NCI-H510A treated with DMSO at 0.1 percent for 48 hours (cell line): ENCODE results near the gene CPNE7.

Experiments used
- DNase-seq: peaks from one replicate; lab custom pipeline; 2025; lab: John Stamatoyannopoulos, UW

The CPNE7 gene

GRCh38 chr16:89602952-89603590, 27.5 kb downstream of the CPNE7 start:
- DNase-seq: no peak

DNA sequence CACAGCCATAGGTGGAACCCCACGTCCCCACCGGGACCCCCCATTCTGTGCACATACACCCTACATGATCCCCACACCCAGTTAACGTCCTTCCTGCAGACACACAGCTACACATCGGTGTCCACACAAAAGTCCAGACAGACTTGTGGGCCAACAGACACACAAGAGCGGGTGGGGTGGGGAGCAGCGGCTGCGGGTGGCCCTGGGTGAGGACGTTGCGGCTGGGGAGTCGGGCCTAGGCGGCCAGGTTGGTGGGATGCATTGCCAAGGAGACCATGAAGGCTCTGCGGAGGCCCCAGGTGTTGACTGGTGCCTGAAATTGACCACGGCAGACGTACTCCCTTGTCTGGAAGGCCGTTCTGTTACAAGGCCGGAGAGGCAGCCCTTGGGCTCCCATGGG, 29.2 kb downstream of the CPNE7 start:
- no peak for DNase-seq

GRCh38 chr16:89605186-89605970, 29.8 kb downstream of the CPNE7 start:
- no peak for DNase-seq

DNA sequence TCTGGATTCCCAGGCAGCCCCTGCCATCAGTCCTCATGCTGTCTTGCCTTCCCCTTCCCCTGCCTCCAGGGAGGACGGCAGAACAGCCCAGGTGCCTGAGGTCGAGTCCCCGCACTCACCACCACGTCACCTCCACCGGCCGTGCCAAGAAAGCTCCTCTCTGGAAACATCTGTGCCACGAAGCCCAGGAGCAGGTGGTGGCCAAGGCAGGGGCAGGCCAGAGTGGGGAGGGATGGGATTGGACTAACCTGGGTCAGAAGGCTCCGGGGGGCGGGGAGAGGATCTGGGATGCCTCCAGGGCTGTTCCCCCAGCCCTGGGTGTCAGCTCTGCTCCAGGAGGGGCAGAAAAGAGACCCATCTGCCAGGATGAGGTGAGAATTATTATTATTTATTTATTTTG, 30.4 kb downstream of the CPNE7 start:
- DNase-seq: no peak

DNA sequence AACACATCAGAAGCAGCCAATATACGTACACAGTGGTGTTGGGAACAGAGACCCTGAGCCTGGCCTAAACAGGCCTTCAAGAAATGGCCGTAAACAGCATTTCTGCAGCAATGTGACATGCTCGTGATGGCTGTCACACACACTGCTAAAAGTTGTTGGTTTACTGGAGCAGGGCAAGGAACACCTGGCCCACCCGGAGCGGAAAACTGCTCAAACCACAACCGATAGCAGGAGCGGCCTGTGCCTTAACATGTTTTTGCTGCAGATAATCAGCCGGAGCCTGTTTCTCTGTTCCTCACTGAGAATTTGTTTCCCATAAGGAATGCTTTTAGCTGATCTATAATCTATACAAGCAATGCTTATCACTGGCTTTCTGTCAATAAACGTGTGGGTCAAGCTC, 31.9 kb downstream of the CPNE7 start:
- no peak for DNase-seq

DNA sequence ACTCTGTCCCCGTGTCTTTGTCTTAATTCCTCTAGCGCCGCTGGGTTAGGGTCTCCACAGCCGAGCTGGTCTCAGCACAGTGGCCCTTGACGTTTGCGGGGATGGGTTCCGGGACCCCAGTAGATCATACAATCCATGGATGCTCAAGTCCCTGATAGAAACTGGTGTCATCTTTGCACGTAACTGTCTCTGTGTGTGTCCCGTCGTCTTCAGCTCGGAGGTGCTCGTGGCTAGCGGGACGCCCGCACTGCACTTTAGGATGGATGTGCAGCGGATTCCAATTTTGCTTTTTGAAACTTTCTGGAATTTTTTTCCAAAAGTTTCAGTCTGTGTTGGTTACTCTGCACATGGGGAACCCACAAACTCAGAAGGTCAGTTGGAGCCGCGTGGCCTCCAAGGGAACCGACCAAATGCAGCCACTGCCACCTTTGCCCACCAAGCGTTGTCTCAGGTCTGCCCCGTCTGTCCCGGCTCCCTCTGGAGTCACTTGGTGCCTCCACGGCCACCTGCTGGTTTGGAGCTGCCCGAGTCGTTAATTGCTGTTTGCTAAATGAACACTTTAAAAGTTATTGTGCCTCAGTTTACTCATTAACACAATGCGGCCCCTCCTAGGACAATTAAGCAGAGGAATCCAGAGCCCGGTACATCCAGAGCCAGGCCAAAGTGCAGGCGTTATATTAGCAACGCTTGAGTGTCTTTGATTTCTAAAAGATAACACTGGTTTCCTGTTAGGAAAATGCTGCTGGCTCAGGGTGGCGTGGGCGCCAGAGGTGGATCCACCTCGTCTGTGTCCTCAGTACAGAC, 32.6 kb downstream of the CPNE7 start:
- DNase-seq: no peak

DNA sequence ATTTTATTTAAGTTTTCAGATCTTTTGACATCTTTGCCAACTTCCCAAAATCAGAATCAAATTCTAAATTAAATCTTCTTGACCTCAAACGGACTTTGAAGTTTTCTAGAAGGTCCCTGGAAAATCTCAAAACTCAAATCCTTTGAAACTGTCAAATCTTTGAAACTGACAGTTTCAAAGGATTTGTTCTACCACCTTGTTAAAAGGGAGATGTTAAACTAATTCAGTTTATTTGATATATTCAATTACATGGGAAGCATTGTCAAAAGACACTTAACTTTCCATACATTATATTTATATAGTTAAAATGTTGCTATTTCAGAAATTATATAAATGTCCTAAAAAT, 34.5 kb downstream of the CPNE7 start:
- DNase-seq: no peak

DNA sequence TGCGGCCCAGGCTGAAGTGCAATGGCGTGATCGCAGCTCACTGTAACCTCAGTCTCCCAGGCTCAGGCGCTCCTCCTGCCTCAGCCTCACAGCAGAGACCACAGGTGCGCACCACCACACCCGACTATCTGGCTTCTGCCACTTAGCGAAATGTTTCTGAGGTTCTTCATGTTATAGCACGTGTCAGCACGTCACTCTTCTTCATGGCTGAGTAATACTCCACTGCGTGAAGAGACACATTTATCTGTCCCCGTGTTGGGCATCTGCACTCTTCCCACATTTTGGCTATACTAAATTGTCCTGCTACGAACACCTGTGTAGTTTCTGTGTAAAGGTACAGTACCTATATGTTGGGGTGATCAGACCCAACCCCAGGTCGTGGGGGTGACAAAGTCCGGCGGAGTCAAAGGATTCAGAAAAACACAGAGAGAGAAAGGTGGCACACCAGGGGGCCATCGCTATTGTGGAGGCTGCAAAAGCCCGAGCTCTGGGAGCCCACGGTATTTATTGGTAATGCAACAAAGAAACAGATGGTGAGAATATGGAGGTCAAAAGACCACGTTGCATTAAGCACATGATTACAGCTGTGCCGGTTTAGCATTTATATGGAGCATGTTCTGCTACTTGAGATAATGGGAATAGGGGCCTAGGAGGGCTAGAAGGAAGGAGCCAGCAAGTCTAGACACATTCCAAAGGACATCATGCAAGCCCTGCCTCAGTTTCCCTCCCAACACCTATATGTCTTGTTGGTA, 37.0 kb downstream of the CPNE7 start:
- no peak for DNase-seq

DNA sequence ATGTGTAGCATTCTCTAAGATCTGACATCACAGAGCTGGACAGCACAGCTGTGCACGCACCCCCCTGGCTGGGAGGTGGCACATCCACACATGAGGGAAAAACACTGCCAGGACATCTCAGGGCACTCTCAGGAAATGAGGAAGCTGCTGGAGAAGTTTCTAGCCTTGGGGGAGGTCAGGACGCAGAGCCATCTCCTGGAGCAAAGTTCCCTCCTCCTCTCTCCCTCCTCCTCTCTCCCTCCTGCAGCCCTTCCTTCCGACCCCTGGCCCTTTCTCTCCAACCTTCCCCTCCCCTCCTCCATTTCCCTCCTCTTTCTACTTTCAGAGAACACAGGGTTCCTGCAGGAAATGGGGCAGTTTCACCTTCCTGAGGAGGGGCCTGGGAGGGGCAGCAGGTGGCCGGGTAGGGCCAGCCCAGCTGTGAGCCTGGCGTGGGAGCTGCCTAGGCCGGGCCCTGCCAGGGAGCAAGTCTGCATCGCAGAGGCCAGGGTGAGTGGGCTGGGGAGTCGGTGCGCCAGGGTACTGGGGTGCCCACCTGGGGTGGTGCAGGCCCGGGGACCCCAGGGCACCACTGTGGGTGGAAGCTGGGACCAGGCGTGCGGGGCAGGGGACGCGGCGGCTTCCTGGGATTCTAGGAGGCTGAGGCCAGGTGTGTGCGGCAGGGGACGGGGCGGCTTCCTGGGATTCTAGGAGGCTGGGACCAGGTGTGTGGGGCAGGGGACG, 37.8 kb downstream of the CPNE7 start, which contains the start of gene DPEP1:
DPEP1 (plus strand) TSS at position 412 of the 723 bp plus-strand sequence. CDS start 16,769 bp downstream, outside the sequence.
- DNase-seq: no peak

GRCh38 chr16:89613954-89614459, 38.4 kb downstream of the CPNE7 start:
- DNase-seq: no peak

GRCh38 chr16:89615176-89615575, 39.6 kb downstream of the CPNE7 start:
- DNase-seq: no peak

GRCh38 chr16:89615596-89616090, 40.1 kb downstream of the CPNE7 start:
- no peak for DNase-seq

DNA sequence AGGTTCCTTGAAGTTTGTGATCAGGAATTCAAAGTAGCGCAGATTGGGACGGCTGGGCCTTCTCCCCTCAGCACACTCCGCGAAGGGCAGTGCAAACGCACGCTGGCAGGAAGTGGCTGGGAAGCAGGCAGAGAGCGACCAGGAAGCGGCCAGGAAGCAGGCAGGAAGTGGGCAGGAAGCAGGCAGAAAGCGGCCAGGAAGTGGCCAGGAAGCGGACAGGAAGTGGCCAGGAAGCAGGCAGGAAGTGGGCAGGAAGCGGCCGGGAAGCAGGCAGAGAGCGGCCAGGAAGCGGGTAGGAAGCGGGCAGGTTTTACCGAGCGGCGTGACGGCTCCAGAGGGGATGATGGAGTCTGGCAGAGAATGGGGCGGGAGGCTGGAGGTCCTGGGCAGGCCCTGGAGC, 41.1 kb downstream of the CPNE7 start:
- DNase-seq: no peak

GRCh38 chr16:89617036-89617435, 41.5 kb downstream of the CPNE7 start:
- no peak for DNase-seq

DNA sequence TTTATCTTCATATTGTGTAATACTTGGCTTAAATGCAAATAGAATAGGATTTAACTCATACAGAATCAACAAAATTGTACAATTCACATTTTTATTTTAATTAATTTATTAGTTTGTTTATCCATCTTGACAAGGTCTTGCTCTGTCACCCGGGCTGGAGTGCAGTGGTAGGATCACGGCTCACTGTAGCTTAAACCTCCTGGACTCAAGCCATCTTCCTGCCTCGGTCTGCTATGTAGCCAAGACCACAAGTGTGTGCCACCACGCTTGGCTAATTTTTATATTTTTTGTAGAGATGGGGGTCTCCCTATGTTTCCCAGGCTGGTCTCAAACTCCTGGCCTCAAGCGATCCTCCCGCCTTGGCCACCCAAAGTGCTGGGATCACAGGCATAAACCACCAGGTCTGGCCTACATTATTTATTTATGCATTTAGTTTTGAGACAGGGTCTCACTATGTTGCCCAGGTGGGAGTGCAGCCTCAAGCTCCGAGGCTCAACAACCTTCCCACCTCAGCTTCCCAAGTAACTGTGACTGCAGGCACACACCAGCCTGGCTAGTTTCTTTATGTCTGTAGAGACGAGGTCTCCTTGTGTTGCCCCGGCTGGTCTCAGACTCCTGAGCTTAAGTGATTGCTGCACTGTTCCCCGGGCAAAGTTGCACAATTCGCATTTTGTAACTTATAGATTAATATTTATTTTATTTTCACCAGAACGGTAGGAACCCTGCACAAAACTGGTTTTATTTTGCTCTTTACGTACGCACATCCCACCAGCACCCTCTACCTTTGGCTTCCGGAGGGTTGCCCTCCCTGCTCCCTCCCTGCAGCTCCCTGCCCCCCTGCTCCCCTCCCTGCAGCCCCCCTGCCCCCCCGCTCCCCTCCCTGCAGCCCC, 42.8 kb downstream of the CPNE7 start:
- no peak for DNase-seq

DNA sequence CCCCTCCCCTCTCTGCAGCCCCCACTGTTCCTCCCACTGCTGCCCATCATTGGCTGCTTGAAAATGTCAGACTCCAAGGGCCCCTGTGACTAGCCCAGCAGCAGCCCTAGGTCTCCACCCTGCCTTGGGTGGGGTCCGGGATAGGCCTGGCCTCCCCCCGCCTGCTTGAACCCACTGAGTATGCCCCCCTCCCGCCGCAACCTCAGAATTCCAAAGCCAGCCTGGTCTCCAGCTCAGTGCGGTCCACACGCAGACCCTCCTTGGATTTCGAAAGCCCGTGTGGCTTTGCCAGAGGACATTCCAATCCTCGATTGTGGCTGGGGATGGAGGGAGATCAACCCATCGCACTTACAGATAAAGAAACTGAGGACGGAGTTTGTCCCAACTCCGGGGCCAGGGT, 44.3 kb downstream of the CPNE7 start:
- DNase-seq: no peak

- no peak for DNase-seq
Observed at GRCh38 chr16:89620406-89620841, 44.9 kb downstream of the CPNE7 start.

DNA sequence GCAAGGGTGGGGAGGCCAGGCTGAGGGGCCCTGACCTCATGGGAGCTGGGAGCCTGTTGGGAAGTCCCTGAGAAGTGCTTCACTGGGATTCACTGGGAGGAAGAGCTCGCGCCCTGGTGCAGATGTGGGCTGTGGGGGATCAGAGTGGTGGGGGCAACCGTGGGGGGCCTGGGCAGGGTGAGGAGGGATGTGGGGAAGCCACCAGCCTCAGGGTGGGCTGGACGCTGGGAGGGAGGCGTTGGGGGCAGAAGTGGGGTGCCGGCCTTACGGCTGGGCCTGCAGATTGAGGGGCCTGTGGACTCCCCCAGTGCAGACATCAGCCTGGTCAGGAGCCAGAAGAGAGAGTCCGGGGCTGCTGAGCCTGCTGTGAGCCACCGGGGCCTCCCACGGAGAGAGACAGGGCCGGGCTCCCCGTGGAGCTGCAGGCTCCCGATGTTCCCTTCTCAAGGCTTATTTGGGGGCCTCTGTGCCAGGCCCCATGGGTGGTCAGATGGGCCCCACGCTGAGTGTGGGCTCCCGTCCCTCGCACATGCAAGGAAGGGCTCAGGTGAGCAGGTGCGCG, 45.7 kb downstream of the CPNE7 start:
- DNase-seq: no peak

DNA sequence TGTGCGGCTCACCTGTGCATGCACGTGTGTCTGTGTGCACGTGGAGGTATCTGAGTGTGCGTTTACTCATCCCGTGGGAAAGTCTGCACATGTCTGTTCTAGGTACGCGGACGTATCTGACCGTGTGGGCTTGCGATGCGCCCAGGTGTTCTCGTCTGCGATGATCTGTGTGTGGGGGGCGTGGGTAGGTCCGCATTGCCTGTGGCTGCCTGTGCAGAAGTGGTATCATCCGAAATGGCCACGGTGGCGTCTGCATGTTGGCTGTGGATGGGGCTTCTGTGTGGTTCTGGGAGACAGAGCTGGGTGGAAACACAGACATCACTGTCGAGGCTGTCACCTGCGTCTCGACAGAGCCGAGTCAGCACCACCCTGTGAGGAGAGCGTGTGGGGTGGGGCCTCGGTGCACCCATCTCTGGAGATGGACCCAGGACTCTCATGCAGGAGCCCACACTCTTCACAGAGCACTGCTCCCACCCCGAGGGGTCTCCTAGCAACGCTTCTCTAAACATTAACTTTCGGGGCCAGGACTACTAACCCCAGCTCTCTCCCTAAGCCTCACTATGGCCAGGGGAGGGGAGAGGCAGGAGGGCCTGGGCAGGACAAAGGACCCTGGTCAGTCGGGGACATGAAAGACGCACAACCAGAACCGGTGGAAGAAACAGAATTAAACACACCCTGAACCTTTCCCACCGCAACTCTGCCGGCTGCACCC, 46.3 kb downstream of the CPNE7 start:
- DNase-seq: no peak
